NCI-H2081 (cell line): ENCODE results near the gene DIRAS3.
"Not testable (repeated sequence)": the region's sequence is repeated elsewhere in the genome, so short reads cannot be mapped to it uniquely, and the experiment has no call there.

Source experiments
- DNase-seq, 2 experiments: peaks; one replicate each; lab custom pipeline; 2025; lab: John Stamatoyannopoulos, UW

The DIRAS3 gene, protein sequence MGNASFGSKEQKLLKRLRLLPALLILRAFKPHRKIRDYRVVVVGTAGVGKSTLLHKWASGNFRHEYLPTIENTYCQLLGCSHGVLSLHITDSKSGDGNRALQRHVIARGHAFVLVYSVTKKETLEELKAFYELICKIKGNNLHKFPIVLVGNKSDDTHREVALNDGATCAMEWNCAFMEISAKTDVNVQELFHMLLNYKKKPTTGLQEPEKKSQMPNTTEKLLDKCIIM

GRCh38 chr1:68049941-68050878, at the start of gene DIRAS3:
Gene DIRAS3 (minus strand): TSS chr1:68050627. CDS start chr1:68047297, 3,330 bp downstream.
- DNase-seq, result no peak

DNA sequence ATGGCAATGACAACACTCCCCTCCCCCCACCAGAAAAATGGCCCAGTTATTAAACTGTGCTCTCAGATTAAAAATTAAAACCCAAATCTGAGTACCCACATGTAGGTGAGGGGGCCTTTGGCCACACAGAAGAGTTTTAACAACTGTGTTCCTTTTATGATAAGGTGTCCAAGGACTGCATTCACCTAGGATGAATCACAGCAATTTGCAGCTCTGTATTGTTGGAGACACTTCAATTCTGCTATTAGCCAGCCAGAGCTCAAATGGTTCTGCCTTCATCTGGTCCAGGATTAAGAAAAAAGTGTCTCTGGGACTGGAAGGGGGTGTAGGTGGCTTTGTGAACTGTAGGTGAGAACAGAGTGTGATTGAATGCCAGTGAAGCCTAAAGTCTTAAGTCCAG, 43.3 kb upstream of the DIRAS3 start:
- DNase-seq, result no peak

- no peak for DNase-seq
These were observed 36.8 kb upstream of the DIRAS3 start for GRCh38 chr1:68087184-68087583.

- no peak for DNase-seq
These were observed 35.3 kb upstream of the DIRAS3 start for GRCh38 chr1:68085752-68086151.

DNA sequence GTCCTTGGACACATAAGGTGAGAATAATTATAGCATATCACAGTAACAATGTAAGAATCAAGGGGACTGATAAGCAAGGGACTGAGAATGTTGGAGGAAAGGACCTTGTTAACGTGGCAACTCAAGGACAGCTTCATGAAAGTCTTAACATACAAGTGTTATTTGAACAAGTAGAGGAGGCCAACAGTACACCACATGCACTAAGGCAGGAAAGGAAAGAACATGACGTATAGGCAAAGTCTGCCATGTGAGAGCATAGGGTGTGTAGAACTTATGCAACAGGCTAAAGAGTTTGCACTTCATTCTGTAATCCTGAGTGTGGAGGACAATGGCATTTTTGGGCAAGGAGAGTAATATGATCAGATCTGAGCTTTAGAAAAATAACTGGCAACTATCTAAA, 33.3 kb upstream of the DIRAS3 start:
- DNase-seq, result no peak

DNA sequence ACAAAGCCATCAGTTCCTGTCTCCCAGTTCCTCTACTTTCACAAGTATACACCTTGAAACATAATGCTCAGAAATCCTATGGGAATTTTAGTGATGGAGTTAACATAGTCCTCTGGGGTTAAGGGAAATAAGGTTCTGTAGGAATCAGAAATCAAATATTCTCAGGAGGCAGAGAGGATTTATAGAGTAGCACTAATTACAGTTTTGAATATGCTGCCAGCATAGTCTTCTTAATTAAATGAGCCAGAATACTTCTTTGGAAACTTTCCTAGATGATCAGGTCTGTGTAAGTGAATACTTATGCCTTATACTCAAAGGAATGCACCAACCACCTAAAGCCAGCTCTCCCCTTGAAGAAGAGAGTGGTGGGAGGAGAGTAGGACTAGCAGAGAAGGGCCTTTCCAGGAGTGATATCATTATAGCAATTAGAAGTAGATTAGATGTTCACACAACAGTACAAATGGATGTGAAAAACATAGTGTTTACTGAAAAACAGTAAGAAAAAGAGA, 31.4 kb upstream of the DIRAS3 start:
- no peak for DNase-seq

DNA sequence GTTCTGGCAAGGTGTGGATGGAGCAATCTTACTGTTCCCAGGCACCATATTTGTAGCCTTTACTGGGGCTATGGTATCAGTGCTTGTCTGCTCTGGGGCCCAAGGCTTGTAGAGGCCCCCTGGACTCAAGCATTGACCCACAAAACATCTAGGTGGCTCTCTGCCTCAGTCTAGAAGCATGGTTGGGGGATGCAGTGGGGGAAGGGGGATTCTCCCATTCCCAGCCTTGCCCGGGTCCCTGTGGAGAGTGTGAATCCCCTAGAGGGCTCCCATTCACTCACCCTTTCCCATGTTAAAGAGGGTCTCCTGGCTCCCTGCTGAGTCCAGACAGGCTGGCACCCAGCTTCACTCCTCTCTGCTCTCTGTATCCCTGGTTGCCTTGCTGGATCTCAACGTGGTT, 28.2 kb upstream of the DIRAS3 start:
- DNase-seq, result no peak

- no peak for DNase-seq
These were observed 24.0 kb upstream of the DIRAS3 start for GRCh38 chr1:68074472-68074871.

DNA sequence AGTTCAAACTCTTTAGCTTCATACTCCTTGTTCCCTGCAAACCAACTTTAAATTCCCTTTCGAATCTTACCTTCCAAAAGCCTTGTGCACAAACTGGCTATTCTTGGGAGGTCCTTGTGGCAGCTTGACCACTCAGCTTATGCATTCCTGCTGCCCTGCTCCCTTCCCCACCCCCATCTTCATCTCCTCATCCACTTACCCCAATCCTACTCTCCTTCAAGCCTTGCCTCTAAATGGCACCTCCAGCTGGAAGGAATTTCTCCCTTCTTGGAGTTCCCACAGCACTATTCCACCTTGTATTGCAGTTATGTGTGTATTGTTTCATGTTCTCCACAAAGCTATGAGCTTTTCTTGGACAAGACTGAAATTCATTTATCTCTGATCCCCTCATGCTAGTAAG, 15.3 kb upstream of the DIRAS3 start:
- no peak for DNase-seq

DNA sequence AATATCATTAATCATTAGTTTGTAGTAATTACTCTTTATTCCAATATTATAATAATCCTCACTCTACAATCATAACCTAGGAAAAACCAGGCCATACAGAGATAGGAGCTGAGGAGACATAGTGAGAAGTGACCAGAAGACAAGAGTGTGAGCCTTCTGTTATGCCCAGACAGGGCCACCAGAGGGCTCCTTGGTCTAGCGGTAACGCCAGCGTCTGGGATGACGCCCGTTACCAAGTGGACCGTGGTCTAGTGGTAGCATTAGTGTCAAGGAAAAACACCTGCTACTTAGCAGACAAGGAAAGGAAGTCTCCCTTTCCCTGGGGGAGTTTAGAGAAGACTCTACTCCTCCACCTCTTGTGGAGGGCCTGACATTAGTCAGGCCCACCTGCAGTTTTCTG, 7.6 kb upstream of the DIRAS3 start:
- not testable (repeated sequence) for DNase-seq

DNA sequence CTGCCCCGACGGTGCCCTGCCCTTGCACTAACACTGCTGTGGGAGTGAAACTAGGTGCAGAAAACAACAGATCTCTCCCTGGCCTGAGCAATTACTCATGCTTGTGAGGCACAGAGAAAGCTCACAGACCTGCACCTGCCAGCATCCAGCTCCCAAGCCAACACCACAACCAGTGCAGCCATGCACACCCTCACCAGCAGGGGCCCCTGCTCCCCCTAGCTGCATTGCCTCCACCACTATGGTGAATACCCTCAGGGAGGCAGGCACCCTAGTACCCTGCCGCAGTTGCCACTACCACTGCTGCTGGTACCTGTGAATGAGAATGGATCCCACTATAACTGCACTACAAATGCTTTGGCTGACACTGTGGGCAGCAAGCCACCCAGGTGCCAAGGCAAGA, 7.1 kb upstream of the DIRAS3 start:
- no peak for DNase-seq

DNA sequence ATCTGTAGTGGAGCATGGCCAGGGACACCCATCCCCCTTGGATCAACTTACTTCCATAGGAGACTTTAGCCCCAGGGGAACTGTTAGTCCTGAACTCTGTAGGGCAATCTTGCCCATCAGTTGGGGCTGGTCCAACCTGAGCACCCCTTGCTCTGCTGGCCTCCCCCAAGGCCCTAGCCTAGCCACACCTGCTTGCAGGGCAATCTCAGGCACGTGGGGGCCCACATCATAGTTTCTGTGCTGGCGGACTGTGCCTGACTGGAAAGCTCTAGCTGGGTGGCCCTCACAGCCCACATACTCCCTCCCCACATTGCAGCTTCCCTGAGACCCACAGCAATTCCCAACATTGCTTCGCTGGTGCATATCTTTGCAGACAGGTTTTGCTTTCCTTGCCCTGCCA, 6.6 kb upstream of the DIRAS3 start:
- DNase-seq, result no peak

DNA sequence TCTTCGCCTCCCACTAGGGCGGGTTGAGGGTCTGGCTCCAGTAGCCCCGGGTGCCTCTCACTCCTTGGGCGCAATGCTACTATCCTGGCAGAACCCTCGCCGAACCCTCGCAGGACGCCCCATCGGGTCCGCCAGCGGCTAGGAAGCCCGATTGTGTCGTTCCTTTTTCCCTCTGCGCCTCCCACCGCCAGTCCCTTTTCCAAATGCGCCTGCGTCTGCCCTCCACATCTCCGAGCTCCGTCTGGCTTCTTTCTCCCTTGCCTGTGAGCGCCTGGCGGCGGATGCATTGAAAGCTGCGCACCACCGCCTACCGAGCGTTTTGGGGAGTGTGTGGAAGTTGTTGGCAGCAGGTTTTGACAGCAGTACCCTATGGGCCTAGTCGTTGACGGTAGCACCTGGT, 1.0 kb upstream of the DIRAS3 start:
- no peak for DNase-seq

DNA sequence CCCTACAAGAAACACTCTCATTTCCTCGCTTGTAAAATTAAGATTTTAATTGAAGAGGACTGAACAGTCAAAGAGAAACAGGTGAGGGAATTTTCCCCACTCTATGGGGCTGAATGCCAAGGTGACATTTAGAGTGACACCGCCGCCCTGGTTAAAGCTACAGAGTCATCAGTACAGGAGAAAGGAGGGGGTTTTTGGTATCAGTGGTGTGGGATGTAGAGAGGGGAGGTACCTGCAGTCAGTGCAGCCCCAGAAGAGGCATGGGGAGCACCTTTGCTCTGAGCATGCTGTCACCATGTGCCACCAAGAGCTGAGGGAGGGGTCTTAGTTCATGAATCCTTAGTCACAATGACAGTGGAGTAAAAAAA, 2.8 kb downstream of the DIRAS3 start:
- DNase-seq, result no peak

DNA sequence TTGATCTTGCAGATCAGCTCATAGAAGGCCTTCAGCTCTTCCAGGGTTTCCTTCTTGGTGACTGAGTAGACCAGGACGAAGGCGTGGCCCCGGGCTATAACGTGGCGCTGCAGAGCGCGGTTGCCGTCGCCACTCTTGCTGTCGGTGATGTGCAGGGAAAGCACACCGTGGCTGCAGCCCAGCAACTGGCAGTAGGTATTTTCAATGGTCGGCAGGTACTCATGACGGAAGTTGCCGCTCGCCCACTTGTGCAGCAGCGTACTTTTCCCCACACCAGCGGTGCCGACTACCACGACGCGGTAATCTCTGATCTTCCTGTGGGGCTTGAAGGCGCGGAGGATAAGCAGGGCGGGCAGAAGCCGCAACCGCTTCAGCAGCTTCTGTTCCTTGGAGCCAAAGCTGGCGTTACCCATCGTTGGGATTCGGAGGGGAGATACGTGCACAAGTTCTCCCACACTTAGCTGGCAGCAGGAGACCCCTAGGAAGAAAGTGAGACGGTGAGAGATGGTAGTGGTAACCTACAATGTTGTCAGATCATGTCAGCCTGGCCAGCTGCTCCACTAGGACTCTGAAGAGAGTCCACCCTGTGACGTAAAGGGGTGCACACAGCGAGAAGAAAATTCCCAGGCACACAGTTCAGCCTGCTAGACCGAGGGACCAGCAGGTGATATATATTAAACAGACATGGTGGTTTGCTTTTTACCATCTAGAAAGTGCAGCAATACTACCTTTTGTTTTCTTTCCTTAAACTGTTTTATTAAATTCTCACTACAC, 3.4 kb downstream of the DIRAS3 start:
- no peak for DNase-seq

GRCh38 chr1:68046423-68046822, 4.0 kb downstream of the DIRAS3 start:
- no peak for DNase-seq

- no peak for DNase-seq
These were observed 4.8 kb downstream of the DIRAS3 start for GRCh38 chr1:68045511-68046180.

- no peak for DNase-seq
These were observed 6.9 kb downstream of the DIRAS3 start for GRCh38 chr1:68043443-68044090.

DNA sequence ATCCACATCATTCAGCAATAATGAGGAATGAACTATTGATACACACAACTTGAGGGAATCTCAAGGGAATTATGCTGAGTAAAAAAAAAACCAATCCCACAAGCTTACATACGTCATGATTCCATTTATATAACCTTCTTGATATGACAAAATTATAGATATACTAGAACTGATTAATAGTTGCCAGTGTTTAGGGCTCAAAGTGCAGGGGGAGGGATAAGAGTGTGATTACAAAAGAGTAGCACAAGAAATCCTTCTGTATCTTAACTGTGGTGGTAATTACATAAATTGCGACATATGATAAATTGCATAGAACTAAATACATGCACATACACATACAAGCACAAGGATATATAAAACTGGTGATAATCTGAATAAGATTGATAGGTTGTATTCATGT, 13.5 kb downstream of the DIRAS3 start:
- DNase-seq, result no peak

- DNase-seq, result no peak
These were observed 21.0 kb downstream of the DIRAS3 start for GRCh38 chr1:68029444-68029843.

DNA sequence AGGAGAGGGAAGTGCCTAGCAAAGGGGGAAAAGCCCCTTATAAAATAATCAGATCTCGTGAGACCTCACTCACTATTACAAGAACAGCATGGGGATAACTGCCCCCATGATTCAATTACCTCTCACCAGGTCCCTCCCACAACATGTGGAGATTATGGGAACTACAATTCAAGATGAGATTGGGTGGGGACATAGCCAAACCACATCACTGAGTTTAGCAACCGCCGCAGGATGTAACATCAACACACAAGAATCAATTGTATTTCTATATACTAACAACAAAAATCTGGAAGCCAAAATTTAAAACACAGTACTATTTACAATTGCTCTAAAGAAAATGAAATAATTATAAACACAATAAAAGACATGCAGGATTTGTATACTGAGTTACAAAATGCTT, 21.9 kb downstream of the DIRAS3 start:
- DNase-seq, result no peak
